Neutrophil (primary cell): ENCODE measurements around the gene UBE3D.

ENCODE experiments used
- H3K27ac ChIP-seq: fragments of 200-600 bp; sonication (generic); 2 replicates; pipeline ENCODE4 v1.5.1; 2016; ENCODE audit warnings: mild to moderate bottlenecking, moderate library complexity
- H3K27me3 ChIP-seq: fragments of 200-600 bp; sonication (generic); 2 replicates; pipeline ENCODE4 v1.6.0; 2016; ENCODE audit warnings: mild to moderate bottlenecking
- H3K36me3 ChIP-seq: fragments of 200-600 bp; sonication (generic); 2 replicates; pipeline ENCODE4 v1.5.1; 2017
- H3K4me1 ChIP-seq, 2 experiments: fragments of 200-600 bp in 1 of 2; sonication (generic) in 1 of 2; 1 replicate in 1 of 2; 2 replicates in 1 of 2; pipeline versions ENCODE4 v1.5.1 to v1.6.1; 2013 to 2016; ENCODE audit warnings: low read depth in 1 of 2, low read length in 1 of 2, mild to moderate bottlenecking in 1 of 2, moderate library complexity in 1 of 2; ENCODE audit not compliant: control insufficient read depth in 1 of 2, insufficient read depth in 1 of 2
- H3K4me3 ChIP-seq, 2 experiments: fragments of 200-600 bp in 1 of 2; sonication (generic) in 1 of 2; 1 replicate in 1 of 2; 2 replicates in 1 of 2; pipeline ENCODE4 v1.5.1; 2013 to 2016; ENCODE audit warnings: low read depth in 1 of 2, low read length in 1 of 2, mild to moderate bottlenecking in 1 of 2, moderate library complexity in 1 of 2
- H3K9me3 ChIP-seq: fragments of 200-600 bp; sonication (generic); 2 replicates; pipeline ENCODE4 v1.5.1; 2016
- CTCF ChIP-seq: fragments of 200-600 bp; sonication (generic); IDR thresholded peaks from 2 replicates; pipeline ENCODE4 v1.5.1; 2016; ENCODE audit warnings: antibody characterized with exemption

UBE3D gene

GRCh38 chr6:83097675-83098074 lies 32.0 kb upstream of the UBE3D start:
- no peak overlapping the region for H3K4me3 ChIP-seq
- H3K4me1 ChIP-seq, result peaks cover 0 to 4% of the 10 kb centered on the region in 2 experiments
- H3K36me3 ChIP-seq, result peaks cover 12% of the 10 kb centered on the region
- H3K9me3 ChIP-seq, result no peaks in the 10 kb centered on the region
- H3K27ac ChIP-seq, result no peak overlapping the region
- TF ChIP-seq CTCF, result no peak
- no peaks in the 10 kb centered on the region for H3K27me3 ChIP-seq

- no peak overlapping the region for H3K27ac ChIP-seq
- H3K27me3 ChIP-seq, result no peaks in the 10 kb centered on the region
- no peak for TF ChIP-seq CTCF
- H3K4me3 ChIP-seq, result no peak overlapping the region
- peaks cover 0 to 6% of the 10 kb centered on the region in 2 experiments for H3K4me1 ChIP-seq
- no peaks in the 10 kb centered on the region for H3K9me3 ChIP-seq
- peaks cover 9% of the 10 kb centered on the region for H3K36me3 ChIP-seq
These were observed 31.6 kb upstream of the UBE3D start for GRCh38 chr6:83097204-83097603.

GRCh38 chr6:83096791-83097190 lies 31.1 kb upstream of the UBE3D start:
- Histone ChIP-seq H3K27ac (no peak overlapping the region), H3K27me3 (no peaks in the 10 kb centered on the region), H3K4me1 (peaks cover 0 to 6% of the 10 kb centered on the region in 2 experiments), H3K4me3 (no peak overlapping the region), H3K9me3 (no peaks in the 10 kb centered on the region), H3K36me3 (peaks cover 5% of the 10 kb centered on the region)
- TF ChIP-seq CTCF, result no peak

- no peak for TF ChIP-seq CTCF
- Histone ChIP-seq H3K9me3 (no peaks in the 10 kb centered on the region), H3K27me3 (no peaks in the 10 kb centered on the region), H3K4me1 (peaks cover 0 to 6% of the 10 kb centered on the region in 2 experiments), H3K36me3 (no peaks in the 10 kb centered on the region), H3K4me3 (no peak overlapping the region), H3K27ac (no peak overlapping the region)
These were observed 27.2 kb upstream of the UBE3D start for GRCh38 chr6:83092756-83093399.

- Histone ChIP-seq H3K9me3 (no peaks in the 10 kb centered on the region), H3K27ac (no peak overlapping the region), H3K4me3 (no peak overlapping the region), H3K27me3 (no peaks in the 10 kb centered on the region), H3K4me1 (no peaks in the 10 kb centered on the region), H3K36me3 (no peaks in the 10 kb centered on the region)
- no peak for TF ChIP-seq CTCF
These were observed 21.1 kb upstream of the UBE3D start for GRCh38 chr6:83086751-83087150.
